CD14-positive monocyte (primary cell): ENCODE results near the gene RPS6KA5. TPM values are rescaled to one million over a fixed set of nuclear protein-coding genes. Genes with fewer than 3 reads are reported as not detected.

Experiments
- DNase-seq, 3 donors: peaks; one replicate each; pipeline ENCODE4 v3.0.0-alpha.2; 2011 to 2022
- H2AFZ ChIP-seq: 2 replicates; pipeline ENCODE4 v1.6.0; 2012; ENCODE audit warnings: mild to moderate bottlenecking, low read depth, low read length, inconsistent platforms; ENCODE audit not compliant: insufficient read depth, poor library complexity, severe bottlenecking
- H3K27ac ChIP-seq, 2 donors: 1 replicate in 1 of 2; 2 replicates in 1 of 2; pipeline ENCODE4 v1.5.1; 2012 to 2013; ENCODE audit warnings: low read length in 2 of 2, control low read depth in 1 of 2, inconsistent platforms in 1 of 2, low read depth in 1 of 2, mild to moderate bottlenecking in 1 of 2
- H3K27me3 ChIP-seq, 2 donors: one replicate each; pipeline versions ENCODE4 v1.6.0 to v1.6.1; 2011 to 2013; ENCODE audit warnings: low read length in 2 of 2; ENCODE audit not compliant: control insufficient read depth in 2 of 2, insufficient read depth in 2 of 2
- H3K36me3 ChIP-seq, 2 donors: replicated peaks in 1 of 2; 1 replicate in 1 of 2; 2 replicates in 1 of 2; pipeline versions ENCODE4 v1.5.1 to v1.6.1; 2012 to 2013; ENCODE audit warnings: low read length in 2 of 2, control low read depth in 1 of 2, inconsistent platforms in 1 of 2, mild to moderate bottlenecking in 1 of 2; ENCODE audit not compliant: insufficient read depth in 2 of 2, control insufficient read depth in 1 of 2
- H3K4me1 ChIP-seq, 2 donors: 1 replicate in 1 of 2; 2 replicates in 1 of 2; pipeline versions ENCODE4 v1.5.1 to v1.6.1; 2012 to 2013; ENCODE audit warnings: low read length in 2 of 2, control low read depth in 1 of 2, inconsistent platforms in 1 of 2, mild to moderate bottlenecking in 1 of 2, moderate library complexity in 1 of 2; ENCODE audit not compliant: insufficient read depth in 2 of 2, control insufficient read depth in 1 of 2
- H3K4me2 ChIP-seq: replicated peaks from 2 replicates; pipeline ENCODE3; 2012; ENCODE audit warnings: low read length, moderate library complexity, mild to moderate bottlenecking; ENCODE audit not compliant: poor library complexity, severe bottlenecking; ENCODE audit errors: extremely low read depth
- H3K4me3 ChIP-seq, 3 experiments: fragments of 200-600 bp in 1 of 3; sonication (generic) in 1 of 3; replicated peaks in 1 of 3; 1 replicate in 2 of 3; 2 replicates in 1 of 3; pipeline ENCODE4 v1.5.1; 2011 to 2013; ENCODE audit warnings: low read length in 3 of 3, mild to moderate bottlenecking in 3 of 3, control low read depth in 2 of 3, low read depth in 2 of 3, inconsistent platforms in 1 of 3, moderate library complexity in 1 of 3
- H3K79me2 ChIP-seq: 2 replicates; pipeline ENCODE4 v1.6.0; 2012; ENCODE audit warnings: mild to moderate bottlenecking, control low read depth, inconsistent platforms, low read length, moderate library complexity; ENCODE audit not compliant: insufficient read depth
- H3K9ac ChIP-seq: 2 replicates; pipeline ENCODE4 v1.6.0; 2017; ENCODE audit warnings: low read length, mild to moderate bottlenecking; ENCODE audit not compliant: insufficient read depth, poor library complexity, severe bottlenecking
- H3K9me3 ChIP-seq, 2 donors: replicated peaks in 1 of 2; 1 replicate in 1 of 2; 2 replicates in 1 of 2; pipeline versions ENCODE4 v1.5.1 to v1.6.1; 2012 to 2013; ENCODE audit warnings: low read length in 2 of 2, control low read depth in 1 of 2; ENCODE audit not compliant: control insufficient read depth in 1 of 2, insufficient read depth in 1 of 2
- H4K20me1 ChIP-seq: 2 replicates; pipeline ENCODE4 v1.6.0; 2012; ENCODE audit warnings: mild to moderate bottlenecking, low read length, control low read depth, moderate library complexity; ENCODE audit not compliant: insufficient read depth
- H3K27ac Mint-ChIP-seq, 7 donors: one replicate each; pipeline ENCODE4 v1.8.0; 2020; ENCODE audit warnings: mild to moderate bottlenecking in 7 of 7, mixed read lengths in 7 of 7, moderate library complexity in 6 of 7, inconsistent platforms in 2 of 7
- H3K27me3 Mint-ChIP-seq, 3 donors: one replicate each; pipeline ENCODE4 v1.8.0; 2021 to 2022; ENCODE audit warnings: low read depth in 3 of 3, mild to moderate bottlenecking in 3 of 3, mixed read lengths in 3 of 3, moderate library complexity in 3 of 3, inconsistent platforms in 1 of 3
- H3K36me3 Mint-ChIP-seq, 2 donors: one replicate each; pipeline ENCODE4 v1.8.0; 2020; ENCODE audit warnings: mixed read lengths in 2 of 2, inconsistent platforms in 1 of 2, mild to moderate bottlenecking in 1 of 2
- H3K4me1 Mint-ChIP-seq: one replicate; pipeline ENCODE4 v1.8.0; 2020; ENCODE audit warnings: mild to moderate bottlenecking, mixed read lengths
- H3K4me3 Mint-ChIP-seq, 2 donors: one replicate each; pipeline ENCODE4 v1.8.0; 2020; ENCODE audit warnings: mild to moderate bottlenecking in 2 of 2, mixed read lengths in 2 of 2, moderate library complexity in 1 of 2
- H3K9me3 Mint-ChIP-seq, 7 donors: one replicate each; pipeline ENCODE4 v1.8.0; 2020 to 2022; ENCODE audit warnings: mixed read lengths in 7 of 7, mild to moderate bottlenecking in 6 of 7, moderate library complexity in 6 of 7, inconsistent platforms in 2 of 7
- CTCF ChIP-seq: fragments of 200-600 bp; IDR thresholded peaks from one replicate; pipeline ENCODE4 v1.8.0; 2022; ENCODE audit warnings: antibody characterized with exemption, mild to moderate bottlenecking
- WGBS: methylation state at CpG from one replicate; pipeline ENCODE4 v1.1.5; 2013; ENCODE audit warnings: missing lambda C conversion rate; ENCODE audit not compliant: insufficient coverage; 5-methylcytosine and 5-hydroxymethylcytosine counted together
- intact Hi-C, 2 donors: fragments of 100-400 bp; cut with micrococcal nuclease; formaldehyde crosslinking; loops; one replicate each; pipeline versions ENCODE4 v1.15.0 to v1.15.1; 2023
- polyA plus RNA-seq, 3 donors: library from polyadenylated mRNA; depleted of rRNA in 1 of 3; unstranded in 2 of 3; stranded (reverse) in 1 of 3; fragments of 300-500 nt in 2 of 3; fragments of >200 nt in 1 of 3; fragmentation: Illumina TruSeq in 2 of 3; gene quantifications; 1 replicate in 2 of 3; 2 replicates in 1 of 3; pipeline ENCODE4 v1.2.3, GENCODE V29; 2012 to 2021

The RPS6KA5 gene
- polyA plus RNA-seq, 3 donors: 4.4 to 10.1 (median 7.9) TPM

DNA sequence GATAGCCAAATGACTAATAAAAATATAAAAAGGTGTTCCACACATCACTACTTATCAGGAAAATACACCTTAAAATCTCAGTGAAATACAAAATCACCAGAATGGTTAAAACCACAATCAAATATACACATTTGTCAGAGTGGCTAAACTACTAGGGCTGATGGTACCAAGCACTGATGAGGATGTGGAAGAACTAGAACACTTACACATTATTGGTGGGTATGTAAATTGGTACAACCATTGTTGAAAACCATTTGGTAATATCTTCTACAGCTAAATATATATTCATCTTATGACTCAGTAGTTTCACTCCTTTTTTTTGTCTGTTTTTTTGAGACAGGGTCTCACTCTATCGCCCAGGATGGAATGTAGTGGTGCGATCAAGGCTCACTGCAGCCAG is 195.7 kb downstream of the RPS6KA5 start:
- H3K79me2 ChIP-seq: no peaks in the 10 kb centered on the region
- DNase-seq: no peak
- no peaks in the 10 kb centered on the region for H3K9me3 ChIP-seq
- no peaks in the 10 kb centered on the region for H3K4me1 ChIP-seq
- H3K9ac ChIP-seq: no peak overlapping the region
- no peaks in the 10 kb centered on the region for H4K20me1 ChIP-seq
- H2AFZ ChIP-seq: no peak overlapping the region
- H3K4me1 Mint-ChIP-seq: no peaks in the 10 kb centered on the region
- no peak overlapping the region for H3K4me3 Mint-ChIP-seq
- H3K36me3 Mint-ChIP-seq: peaks cover 4 to 5% of the 10 kb centered on the region in 2 donors
- no peak for TF ChIP-seq CTCF
- H3K27me3 ChIP-seq: no peaks in the 10 kb centered on the region
- H3K27ac ChIP-seq: no peak overlapping the region
- peaks cover 0 to 1% (median 0%) of the 10 kb centered on the region in 7 donors for H3K9me3 Mint-ChIP-seq
- no peaks in the 10 kb centered on the region for H3K27me3 Mint-ChIP-seq
- H3K4me3 ChIP-seq: no peak overlapping the region
- H3K4me2 ChIP-seq: no peak overlapping the region
- intact Hi-C loops: no loop called here
- no CpG with 5 or more reads among the region's 2 CpGs for whole genome bisulfite sequencing
- no peak overlapping the region for H3K27ac Mint-ChIP-seq
- no peaks in the 10 kb centered on the region for H3K36me3 ChIP-seq

- Mint-ChIP-seq H3K4me3 (no peak overlapping the region), H3K36me3 (peaks cover 0 to 3% of the 10 kb centered on the region in 2 donors), H3K9me3 (peaks cover 0 to 1% (median 0%) of the 10 kb centered on the region in 7 donors), H3K27me3 (no peaks in the 10 kb centered on the region), H3K4me1 (peaks cover 2% of the 10 kb centered on the region), H3K27ac (peak overlapping the region in 1 of 7 donors; percentile 43)
- H3K79me2 ChIP-seq: no peaks in the 10 kb centered on the region
- no peak overlapping the region for H3K4me2 ChIP-seq
- TF ChIP-seq CTCF: no peak
- no peaks in the 10 kb centered on the region for H3K4me1 ChIP-seq
- DNase-seq: no peak
- H3K27me3 ChIP-seq: no peaks in the 10 kb centered on the region
- WGBS: 68% methylated on average over 4 of the region's 5 CpGs
- no peak overlapping the region for H3K27ac ChIP-seq
- intact Hi-C loops: no loop called here
- H4K20me1 ChIP-seq: no peaks in the 10 kb centered on the region
- no peak overlapping the region for H3K4me3 ChIP-seq
- no peak overlapping the region for H3K9ac ChIP-seq
- H2AFZ ChIP-seq: no peak overlapping the region
- H3K36me3 ChIP-seq: no peaks in the 10 kb centered on the region
- no peaks in the 10 kb centered on the region for H3K9me3 ChIP-seq
Measured at GRCh38 chr14:90858511-90858910, 201.9 kb downstream of the RPS6KA5 start.
